ENCODE results near the gene TREML2.

- TF ChIP-seq CTCF (IDR thresholded peaks at IDR 0.05; ENCODE audit: low read depth, low read length) (no peak), EZH2phosphoT487 (IDR thresholded peaks at IDR 0.05; ENCODE audit: low read depth) (no peak)
These were observed 21.8 kb downstream of the TREML2 start for GRCh38 chr6:41179163-41179562.
